ENCODE data around the gene ATP1B1.

The ATP1B1 gene

GRCh38 chr1:169078163-169078883, 28.2 kb upstream of the ATP1B1 start:
- H3K27me3 ChIP-seq, result no peaks in the 10 kb centered on the region
- no peak overlapping the region for H3K4me3 ChIP-seq
- H3K4me2 ChIP-seq, result no peak overlapping the region
- no peak for TF ChIP-seq Cebpa-rat (IDR thresholded peaks at IDR 0.05)
- H3K9ac ChIP-seq, result no peak overlapping the region
- H3K36me3 ChIP-seq, result no peaks in the 10 kb centered on the region
- H3K9me3 ChIP-seq, result no peaks in the 10 kb centered on the region
- no peaks in the 10 kb centered on the region for H4K20me1 ChIP-seq
- no peak overlapping the region for H3K27ac ChIP-seq
- H3K4me1 ChIP-seq, result no peaks in the 10 kb centered on the region

- no peak for TF ChIP-seq Cebpa-rat (IDR thresholded peaks at IDR 0.05)
Measured at GRCh38 chr1:169081503-169082123, 24.9 kb upstream of the ATP1B1 start.

DNA sequence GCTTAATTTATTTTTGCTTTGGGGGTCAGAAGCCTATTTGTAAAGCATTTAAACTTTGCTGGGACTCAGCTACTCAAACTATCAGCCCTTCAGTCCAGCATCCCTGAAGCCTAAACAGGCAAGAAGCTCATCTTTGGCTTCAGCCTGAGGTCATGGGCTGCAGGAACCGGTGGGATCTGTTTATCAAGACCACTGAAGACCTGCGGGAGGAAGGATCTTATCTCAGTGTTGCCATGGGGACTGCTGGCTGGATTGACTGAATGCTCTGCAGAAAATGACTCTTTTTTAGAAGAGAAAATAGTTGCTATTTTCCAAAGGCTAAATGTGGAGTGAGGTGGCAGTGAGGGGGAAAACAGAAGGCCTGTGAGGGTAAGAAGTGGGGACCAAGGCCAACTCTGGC, 20.6 kb upstream of the ATP1B1 start:
- peaks cover 7% of the 10 kb centered on the region for H3K4me1 ChIP-seq
- no peak overlapping the region for H3K9ac ChIP-seq
- no peaks in the 10 kb centered on the region for H3K9me3 ChIP-seq
- TF ChIP-seq Cebpa-rat (IDR thresholded peaks at IDR 0.05), result no peak
- no peaks in the 10 kb centered on the region for H3K36me3 ChIP-seq
- H3K27ac ChIP-seq, result no peak overlapping the region
- no peaks in the 10 kb centered on the region for H4K20me1 ChIP-seq
- H3K4me2 ChIP-seq, result no peak overlapping the region
- H3K4me3 ChIP-seq, result no peak overlapping the region
- H3K27me3 ChIP-seq, result no peaks in the 10 kb centered on the region

More at GRCh38 chr1:169081503-169082123, 24.9 kb upstream of the ATP1B1 start:
- Histone ChIP-seq H3K9ac (no peak overlapping the region), H3K36me3 (no peaks in the 10 kb centered on the region), H3K27me3 (no peaks in the 10 kb centered on the region), H3K4me2 (no peak overlapping the region), H4K20me1 (no peaks in the 10 kb centered on the region), H3K4me1 (no peaks in the 10 kb centered on the region), H3K27ac (no peak overlapping the region), H3K9me3 (no peaks in the 10 kb centered on the region), H3K4me3 (no peak overlapping the region)

DNA sequence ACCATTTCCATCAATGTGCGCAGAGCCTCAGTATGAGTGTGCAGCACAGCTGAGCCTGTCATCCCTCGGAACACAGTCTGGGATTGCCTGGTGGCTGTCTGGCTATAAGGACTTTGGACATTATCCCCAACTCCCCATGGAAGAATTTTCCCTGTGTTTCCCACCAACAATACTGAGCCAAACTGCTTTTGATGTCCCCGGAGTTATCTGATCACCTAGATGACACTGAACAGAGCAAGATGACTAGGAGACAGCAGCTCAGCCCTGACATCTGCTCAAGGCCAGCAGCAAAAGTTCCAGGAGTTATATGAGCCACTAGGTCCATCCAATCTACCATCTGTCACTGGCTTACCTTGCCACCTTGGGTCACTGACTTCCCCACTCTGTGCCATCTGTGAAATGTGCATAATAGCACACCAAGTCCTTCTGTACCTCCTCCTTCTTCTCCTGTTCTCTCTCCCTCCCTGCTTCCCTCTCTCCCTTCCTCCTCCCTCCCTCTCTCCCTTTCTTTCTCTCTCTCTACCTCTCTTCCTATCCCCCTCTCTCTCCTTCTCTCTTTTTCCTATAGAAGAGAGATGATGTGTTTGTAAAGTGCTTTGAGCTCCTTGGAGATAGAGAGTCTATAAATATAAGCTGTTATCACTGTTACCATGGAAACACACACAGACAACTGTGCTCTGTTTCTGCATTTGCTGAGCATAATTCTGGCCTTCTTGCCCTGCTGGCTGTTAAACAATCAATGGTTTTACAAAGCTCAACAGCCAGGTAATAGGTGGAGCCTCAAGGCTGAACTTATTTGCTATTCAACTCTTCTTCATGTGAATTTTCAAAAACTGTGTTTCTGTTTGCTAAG, 19.7 kb upstream of the ATP1B1 start:
- H3K4me1 ChIP-seq, result peaks cover 7% of the 10 kb centered on the region
- H3K4me3 ChIP-seq, result no peak overlapping the region
- H3K4me2 ChIP-seq, result no peak overlapping the region
- H3K9me3 ChIP-seq, result no peaks in the 10 kb centered on the region
- H3K27ac ChIP-seq, result no peak overlapping the region
- H3K36me3 ChIP-seq, result no peaks in the 10 kb centered on the region
- no peaks in the 10 kb centered on the region for H4K20me1 ChIP-seq
- H3K9ac ChIP-seq, result no peak overlapping the region; the same call in 1 of the 2 replicates
- TF ChIP-seq Cebpa-rat (IDR thresholded peaks at IDR 0.05), result no peak
- H3K27me3 ChIP-seq, result no peaks in the 10 kb centered on the region

GRCh38 chr1:169087876-169088275, 18.6 kb upstream of the ATP1B1 start:
- H4K20me1 ChIP-seq, result no peaks in the 10 kb centered on the region
- no peak overlapping the region for H3K9ac ChIP-seq
- no peak for TF ChIP-seq Cebpa-rat (IDR thresholded peaks at IDR 0.05)
- H3K4me2 ChIP-seq, result no peak overlapping the region
- H3K27ac ChIP-seq, result no peak overlapping the region
- H3K4me3 ChIP-seq, result no peak overlapping the region
- H3K27me3 ChIP-seq, result no peaks in the 10 kb centered on the region
- no peaks in the 10 kb centered on the region for H3K36me3 ChIP-seq
- peaks cover 7% of the 10 kb centered on the region for H3K4me1 ChIP-seq
- no peaks in the 10 kb centered on the region for H3K9me3 ChIP-seq

DNA sequence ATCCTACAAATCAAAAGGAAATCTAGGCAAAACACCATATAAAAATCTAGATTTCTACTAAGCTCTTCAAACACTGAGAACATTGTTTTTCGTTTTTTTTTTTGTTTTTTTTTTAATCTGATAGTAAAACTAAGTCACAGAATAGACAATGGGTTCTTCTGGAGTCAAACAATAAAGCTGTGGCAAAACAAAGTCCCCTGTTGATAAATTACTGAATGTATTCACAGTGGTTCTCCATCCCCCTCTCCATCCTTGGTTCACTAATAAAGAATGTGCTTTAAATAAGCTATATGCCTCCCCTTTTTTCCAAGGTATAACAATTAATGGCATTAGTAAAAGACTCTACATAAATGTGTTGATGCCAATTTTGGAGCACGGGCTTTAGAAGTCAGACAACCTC, 16.7 kb upstream of the ATP1B1 start:
- no peak overlapping the region for H3K4me2 ChIP-seq
- TF ChIP-seq Cebpa-rat (IDR thresholded peaks at IDR 0.05), result no peak
- H4K20me1 ChIP-seq, result no peaks in the 10 kb centered on the region
- no peaks in the 10 kb centered on the region for H3K9me3 ChIP-seq
- H3K36me3 ChIP-seq, result no peaks in the 10 kb centered on the region
- H3K4me3 ChIP-seq, result no peak overlapping the region
- no peaks in the 10 kb centered on the region for H3K27me3 ChIP-seq
- peaks cover 7% of the 10 kb centered on the region for H3K4me1 ChIP-seq
- H3K27ac ChIP-seq, result no peak overlapping the region
- H3K9ac ChIP-seq, result no peak overlapping the region

DNA sequence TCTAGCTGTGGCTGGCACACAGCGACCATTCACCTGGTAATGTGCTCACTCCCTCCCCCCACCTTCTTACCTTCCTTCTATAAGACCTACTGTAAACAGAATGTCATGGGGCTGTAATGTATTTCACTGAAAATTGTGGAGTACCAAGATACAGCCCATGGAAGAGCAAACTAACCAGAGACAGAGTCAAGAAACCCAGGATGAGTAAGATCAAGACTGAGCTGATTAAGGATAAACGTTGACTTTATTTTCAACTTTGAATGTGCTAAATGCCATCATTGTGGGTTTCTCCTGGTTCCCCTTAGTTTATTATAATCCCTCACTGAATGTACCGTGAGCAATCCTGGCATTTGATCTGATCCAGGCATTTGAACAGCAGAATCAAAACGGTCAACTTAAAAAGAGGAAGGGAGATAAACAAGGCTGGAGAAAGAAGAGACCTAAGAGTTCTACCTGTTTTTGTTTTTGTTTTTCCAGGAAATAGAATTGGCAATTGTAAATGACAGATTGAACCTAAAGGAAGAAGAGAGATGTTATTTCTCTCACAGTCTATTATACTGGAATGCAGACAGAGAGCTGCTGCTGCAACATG, 16.1 kb upstream of the ATP1B1 start:
- no peak overlapping the region for H3K9ac ChIP-seq
- H3K9me3 ChIP-seq, result no peaks in the 10 kb centered on the region
- no peaks in the 10 kb centered on the region for H4K20me1 ChIP-seq
- TF ChIP-seq Cebpa-rat (IDR thresholded peaks at IDR 0.05), result no peak
- no peak overlapping the region for H3K4me3 ChIP-seq
- no peak overlapping the region for H3K4me2 ChIP-seq
- no peaks in the 10 kb centered on the region for H3K27me3 ChIP-seq
- no peak overlapping the region for H3K27ac ChIP-seq
- H3K36me3 ChIP-seq, result no peaks in the 10 kb centered on the region
- peaks cover 7% of the 10 kb centered on the region for H3K4me1 ChIP-seq

- no peaks in the 10 kb centered on the region for H3K9me3 ChIP-seq
- no peaks in the 10 kb centered on the region for H3K27me3 ChIP-seq
- no peaks in the 10 kb centered on the region for H4K20me1 ChIP-seq
- H3K27ac ChIP-seq, result no peak overlapping the region
- H3K36me3 ChIP-seq, result no peaks in the 10 kb centered on the region
- no peak for TF ChIP-seq Cebpa-rat (IDR thresholded peaks at IDR 0.05)
- H3K4me1 ChIP-seq, result peaks cover 7% of the 10 kb centered on the region
- H3K9ac ChIP-seq, result no peak overlapping the region
- H3K4me2 ChIP-seq, result no peak overlapping the region
- H3K4me3 ChIP-seq, result no peak overlapping the region
Measured at GRCh38 chr1:169090900-169091311, 15.6 kb upstream of the ATP1B1 start.

DNA sequence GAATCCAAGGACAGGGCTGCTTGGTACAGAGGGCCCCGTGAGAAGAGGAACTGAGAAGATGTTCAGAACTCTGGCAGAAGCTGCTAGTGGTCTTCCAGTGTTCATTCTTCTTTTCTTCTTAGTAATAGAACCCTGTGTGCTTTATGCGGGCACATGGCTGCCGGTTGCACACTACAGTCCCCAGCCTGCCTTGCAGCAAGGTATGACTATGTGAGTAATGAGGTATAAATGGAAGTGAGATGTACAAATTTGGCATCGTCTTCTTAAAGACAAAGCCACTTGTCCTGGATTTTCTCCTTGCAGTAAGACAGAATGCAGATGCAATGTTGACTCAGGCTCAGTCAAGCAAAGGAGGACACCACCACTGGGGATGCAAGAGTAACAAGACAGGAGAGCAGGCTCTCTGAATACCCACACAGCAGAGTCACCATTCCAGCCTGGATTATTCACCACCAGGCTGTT, 15.0 kb upstream of the ATP1B1 start:
- H3K4me1 ChIP-seq, result peaks cover 7% of the 10 kb centered on the region
- no peaks in the 10 kb centered on the region for H3K27me3 ChIP-seq
- no peak overlapping the region for H3K4me2 ChIP-seq
- no peak overlapping the region for H3K4me3 ChIP-seq
- TF ChIP-seq Cebpa-rat (IDR thresholded peaks at IDR 0.05), result no peak
- no peak overlapping the region for H3K9ac ChIP-seq
- no peaks in the 10 kb centered on the region for H3K36me3 ChIP-seq
- H3K27ac ChIP-seq, result no peak overlapping the region
- H4K20me1 ChIP-seq, result no peaks in the 10 kb centered on the region
- H3K9me3 ChIP-seq, result no peaks in the 10 kb centered on the region

Measured in BLaER1 (cell line).